Choroid plexus epithelial cell (primary cell): Measurements from ENCODE around the gene FOXP1.

ENCODE experiments used
- DNase-seq: peaks from one replicate; pipeline ENCODE4 v3.0.0-alpha.2; 2010; ENCODE audit warnings: low read depth
- H3K4me3 ChIP-seq: 2 replicates; pipeline ENCODE4 v1.5.1; 2011; ENCODE audit warnings: low read depth, mild to moderate bottlenecking, control low read depth, low read length, moderate library complexity
- CTCF ChIP-seq: conservative IDR thresholded peaks from 2 replicates; pipeline ENCODE4 v1.5.1; 2011; ENCODE audit warnings: low read depth, mild to moderate bottlenecking, control low read depth, inconsistent platforms, low read length, moderate library complexity

The FOXP1 gene

GRCh38 chr3:71490692-71491091, 92.8 kb downstream of the FOXP1 start:
- TF ChIP-seq CTCF = no peak
- DNase-seq = no peak
- H3K4me3 ChIP-seq = no peak overlapping the region

GRCh38 chr3:71489315-71489761, 94.2 kb downstream of the FOXP1 start:
- no peak for TF ChIP-seq CTCF
- DNase-seq = no peak
- no peak overlapping the region for H3K4me3 ChIP-seq

GRCh38 chr3:71488882-71489281, 94.6 kb downstream of the FOXP1 start:
- no peak overlapping the region for H3K4me3 ChIP-seq
- TF ChIP-seq CTCF = no peak
- no peak for DNase-seq

GRCh38 chr3:71488391-71488809, 95.1 kb downstream of the FOXP1 start:
- H3K4me3 ChIP-seq = no peak overlapping the region
- peak; percentile 19 for DNase-seq
- no peak for TF ChIP-seq CTCF

GRCh38 chr3:71487418-71487817, 96.1 kb downstream of the FOXP1 start:
- no peak overlapping the region for H3K4me3 ChIP-seq
- TF ChIP-seq CTCF = no peak
- no peak for DNase-seq

- TF ChIP-seq CTCF = no peak
- H3K4me3 ChIP-seq = no peak overlapping the region
- DNase-seq = no peak
Observed at GRCh38 chr3:71486831-71487230, 96.7 kb downstream of the FOXP1 start.

GRCh38 chr3:71485896-71486295, 97.6 kb downstream of the FOXP1 start:
- DNase-seq = no peak
- TF ChIP-seq CTCF = no peak
- H3K4me3 ChIP-seq = no peak overlapping the region
